Transverse colon (tissue), 4 donors: ENCODE measurements around the gene CD3G. TPM values are rescaled to one million over a fixed set of nuclear protein-coding genes. Genes with fewer than 3 reads are reported as not detected.

Source experiments
- DNase-seq: peaks from one replicate; pipeline ENCODE4 v3.0.0-alpha.2; 2019
- H3K27ac ChIP-seq, 4 donors: fragments of 200-600 bp; sonication (generic); 2 replicates each; pipeline ENCODE4 v1.5.1; 2016 to 2018; ENCODE audit warnings: inconsistent platforms in 4 of 4
- H3K27me3 ChIP-seq: fragments of 200-600 bp; sonication (generic); 2 replicates; pipeline ENCODE4 v1.5.1; 2017; ENCODE audit warnings: inconsistent platforms
- H3K36me3 ChIP-seq, 4 donors: fragments of 200-600 bp; sonication (generic); 2 replicates each; pipeline ENCODE4 v1.5.1; 2017 to 2019; ENCODE audit warnings: inconsistent platforms in 4 of 4
- H3K4me1 ChIP-seq, 4 donors: fragments of 200-600 bp; sonication (generic); 2 replicates each; pipeline ENCODE4 v1.5.1; 2017 to 2020; ENCODE audit warnings: inconsistent platforms in 4 of 4
- H3K4me3 ChIP-seq, 4 donors: fragments of 200-600 bp; sonication (generic); 1 replicate in 1 of 4; 2 replicates in 3 of 4; pipeline versions ENCODE4 v1.5.1 to v1.6.1; 2017 to 2019; ENCODE audit warnings: inconsistent platforms in 4 of 4
- H3K9me3 ChIP-seq, 2 donors: fragments of 200-600 bp; sonication (generic); 2 replicates each; pipeline ENCODE4 v1.5.1; 2017 to 2019; ENCODE audit warnings: inconsistent platforms in 2 of 2
- CTCF ChIP-seq, 5 experiments: fragments of 200-600 bp in 3 of 5; fragments of 450-650 bp in 2 of 5; sonication (generic) in 3 of 5; IDR thresholded peaks; 1 replicate in 2 of 5; 2 replicates in 3 of 5; pipeline ENCODE4 v1.5.1; 2016 to 2017; ENCODE audit warnings: antibody characterized with exemption in 5 of 5, inconsistent platforms in 3 of 5, mild to moderate bottlenecking in 2 of 5, moderate library complexity in 1 of 5
- EP300 ChIP-seq: sonication (generic); formaldehyde crosslinking; IDR thresholded peaks from one replicate; pipeline ENCODE4 v1.6.1; 2017; ENCODE audit warnings: antibody characterized with exemption, low read depth
- POLR2A ChIP-seq: fragments of 450-650 bp; IDR thresholded peaks from one replicate; pipeline ENCODE4 v1.6.1; 2016; ENCODE audit warnings: antibody characterized with exemption, mild to moderate bottlenecking, moderate library complexity
- POLR2AphosphoS5 ChIP-seq, 3 donors: sonication (generic); formaldehyde crosslinking; IDR thresholded peaks; one replicate each; pipeline ENCODE4 v1.6.1; 2016; ENCODE audit warnings: antibody characterized with exemption in 3 of 3
- WGBS, 2 donors: methylation state at CpG; one replicate each; pipeline ENCODE4 v1.1.5; 2018; ENCODE audit warnings: low coverage in 1 of 2; 5-methylcytosine and 5-hydroxymethylcytosine counted together
- in situ Hi-C, 4 donors: fragments of 200-750 bp; cut with MboI; loops; one replicate each; pipeline versions ENCODE4 v1.15.0 to v1.15.1; 2017; ENCODE audit warnings: low sequenced_read_pairs in 3 of 4, low pct_ligation_motif_present in 1 of 4, low pct_unique_long_range_greater_than_20kb in 1 of 4
- intact Hi-C: fragments of 100-400 bp; cut with DNase I; formaldehyde crosslinking; loops from one replicate; pipeline ENCODE4 v1.15.1; 2023; ENCODE audit warnings: low total_unique reads
- total RNA-seq, 4 donors: library from RNA; depleted of rRNA; stranded (reverse); fragments of >200 nt; gene quantifications; one replicate each; pipeline ENCODE4 v1.1.0, GENCODE V29; 2016

Gene CD3G
- total RNA-seq, 4 donors from 2014 or later, result 2.2 to 5.4 (median 2.2) TPM; not detected in 1

- TF ChIP-seq POLR2A (no peak), POLR2AphosphoS5 (IDR thresholded peaks at IDR 0.05) (no peak), CTCF (IDR thresholded peaks at IDR 0.05) (no peak), EP300 (no peak)
- Histone ChIP-seq H3K4me3 (no peak overlapping the region), H3K27ac (no peak overlapping the region), H3K36me3 (no peaks in the 10 kb centered on the region), H3K9me3 (no peaks in the 10 kb centered on the region), H3K4me1 (peaks cover 0 to 21% (median 13%) of the 10 kb centered on the region in 4 donors), H3K27me3 (peaks cover 5% of the 10 kb centered on the region)
- WGBS, 2 donors, result 60 to 83% methylated on average over 1 to 3 of the region's 3 CpGs
- intact Hi-C loops, result no loop called here
- no peak for DNase-seq
- in situ Hi-C loops, result no loop called here
These were observed 33.9 kb upstream of the CD3G start for GRCh38 chr11:118310271-118310670.

- H3K4me3 ChIP-seq, result no peak overlapping the region
- WGBS, 2 donors, result 40 to 41% methylated on average over 3 of the region's 3 CpGs
- peaks cover 5% of the 10 kb centered on the region for H3K27me3 ChIP-seq
- DNase-seq, result peak; percentile 28
- no peaks in the 10 kb centered on the region for H3K9me3 ChIP-seq
- peaks cover 6 to 27% (median 20%) of the 10 kb centered on the region in 4 donors for H3K4me1 ChIP-seq
- H3K36me3 ChIP-seq, result no peaks in the 10 kb centered on the region
- intact Hi-C loops, result no loop called here
- TF ChIP-seq POLR2A, result no peak
- no peak for TF ChIP-seq EP300
- peak in 1 of 3 donors; percentile 14 for TF ChIP-seq POLR2AphosphoS5 (IDR thresholded peaks at IDR 0.05)
- no peak for TF ChIP-seq CTCF (IDR thresholded peaks at IDR 0.05)
- in situ Hi-C loops, result no loop called here
- peak overlapping the region in 2 of 4 donors; percentile 1 to 7 for H3K27ac ChIP-seq
These were observed 33.2 kb upstream of the CD3G start for GRCh38 chr11:118310781-118311485.

- DNase-seq, result no peak
- Histone ChIP-seq H3K27ac (peak overlapping the region in 1 of 4 donors; percentile 7), H3K4me3 (no peak overlapping the region), H3K27me3 (peaks cover 5% of the 10 kb centered on the region), H3K9me3 (no peaks in the 10 kb centered on the region), H3K36me3 (no peaks in the 10 kb centered on the region), H3K4me1 (peaks cover 12 to 33% (median 25%) of the 10 kb centered on the region in 4 donors)
- intact Hi-C loops, result no loop called here
- TF ChIP-seq CTCF (IDR thresholded peaks at IDR 0.05) (no peak), EP300 (no peak)
- in situ Hi-C loops, result no loop called here
- WGBS, 2 donors, result 72 to 75% methylated on average over 4 of the region's 4 CpGs
These were observed 32.6 kb upstream of the CD3G start for GRCh38 chr11:118311518-118311917.

- H3K27me3 ChIP-seq, result peaks cover 5% of the 10 kb centered on the region
- H3K4me1 ChIP-seq, result peaks cover 18 to 41% (median 33%) of the 10 kb centered on the region in 4 donors
- no peak overlapping the region for H3K27ac ChIP-seq
- H3K9me3 ChIP-seq, result no peaks in the 10 kb centered on the region
- H3K4me3 ChIP-seq, result no peak overlapping the region
- no peak for DNase-seq
- in situ Hi-C loops (no loop called here), intact Hi-C loops (no loop called here)
- H3K36me3 ChIP-seq, result no peaks in the 10 kb centered on the region
- WGBS, 2 donors, result 94 to 95% methylated on average over 2 of the region's 2 CpGs
- TF ChIP-seq POLR2A, result no peak
- TF ChIP-seq CTCF (IDR thresholded peaks at IDR 0.05), result no peak
- TF ChIP-seq EP300, result no peak
- TF ChIP-seq POLR2AphosphoS5 (IDR thresholded peaks at IDR 0.05), result no peak
These were observed 31.8 kb upstream of the CD3G start for GRCh38 chr11:118312328-118312727.
